ENCODE data around the gene ATP1A2. TPM values are rescaled to one million over a fixed set of nuclear protein-coding genes. Genes with fewer than 3 reads are reported as not detected.

The ATP1A2 gene
- total and polyA plus RNA-seq, 2 experiments from 2014 or later, result 4.9 to 17.7 TPM

DNA sequence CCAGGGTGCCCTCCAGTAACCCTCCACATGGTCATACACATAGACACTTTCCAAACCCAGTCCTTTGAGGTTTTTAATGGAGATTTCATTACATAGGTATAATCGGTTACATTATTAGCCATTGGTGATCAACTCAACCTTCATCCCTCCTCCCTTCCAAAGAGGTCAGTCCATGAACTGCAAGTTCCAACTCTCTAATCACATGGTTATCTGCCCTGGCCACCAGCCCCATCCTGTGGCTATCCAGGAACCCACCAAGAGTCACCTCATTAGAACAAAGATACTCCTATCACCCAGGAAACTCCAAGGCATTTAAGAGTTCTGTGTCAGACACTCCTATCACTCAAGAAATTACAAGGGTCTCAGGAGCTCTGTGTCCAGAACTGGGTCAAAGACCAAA, 48.1 kb downstream of the ATP1A2 start:
- Mint-ChIP-seq H3K4me1 (peaks cover 29% of the 10 kb centered on the region), H3K27me3 (ENCODE audit: insufficient read depth, low read depth, poor library complexity) (peaks cover 9% of the 10 kb centered on the region), H3K4me3 (no peak overlapping the region), H3K36me3 (ENCODE audit: low read depth) (no peaks in the 10 kb centered on the region), H3K27ac (no peak overlapping the region), H3K9me3 (no peaks in the 10 kb centered on the region)
- Histone ChIP-seq H3K9me2 (ENCODE audit: insufficient read depth) (no peaks in the 10 kb centered on the region), H3K4me1 (ENCODE audit: insufficient read depth) (peaks cover 20% of the 10 kb centered on the region), H4K20me1 (replicated peaks; ENCODE audit: insufficient read depth) (no peaks in the 10 kb centered on the region), H3K79me2 (replicated peaks; ENCODE audit: insufficient read depth) (no peaks in the 10 kb centered on the region), H3K4me2 (no peak overlapping the region), H2AFZ (no peak overlapping the region), H3F3A (replicated peaks; ENCODE audit: low read depth) (peaks cover 6% of the 10 kb centered on the region), H3K27ac (ENCODE audit: low read depth) (no peak overlapping the region), H3K27me3 (ENCODE audit: insufficient read depth) (no peaks in the 10 kb centered on the region), H3K4me3 (no peak overlapping the region), H3K36me3 (ENCODE audit: insufficient read depth) (no peaks in the 10 kb centered on the region)
- no peak for ATAC-seq
- no peak for TF ChIP-seq JUNB (IDR thresholded peaks at IDR 0.05; ENCODE audit: unreplicated experiment)
- TF ChIP-seq CREB1 (CRISPR knock-in tag; IDR thresholded peaks at IDR 0.05; ENCODE audit: low read depth), result no peak
- no peak for TF ChIP-seq ZNF114 (CRISPR knock-in tag; IDR thresholded peaks at IDR 0.05)
- TF ChIP-seq, protein P1, sequence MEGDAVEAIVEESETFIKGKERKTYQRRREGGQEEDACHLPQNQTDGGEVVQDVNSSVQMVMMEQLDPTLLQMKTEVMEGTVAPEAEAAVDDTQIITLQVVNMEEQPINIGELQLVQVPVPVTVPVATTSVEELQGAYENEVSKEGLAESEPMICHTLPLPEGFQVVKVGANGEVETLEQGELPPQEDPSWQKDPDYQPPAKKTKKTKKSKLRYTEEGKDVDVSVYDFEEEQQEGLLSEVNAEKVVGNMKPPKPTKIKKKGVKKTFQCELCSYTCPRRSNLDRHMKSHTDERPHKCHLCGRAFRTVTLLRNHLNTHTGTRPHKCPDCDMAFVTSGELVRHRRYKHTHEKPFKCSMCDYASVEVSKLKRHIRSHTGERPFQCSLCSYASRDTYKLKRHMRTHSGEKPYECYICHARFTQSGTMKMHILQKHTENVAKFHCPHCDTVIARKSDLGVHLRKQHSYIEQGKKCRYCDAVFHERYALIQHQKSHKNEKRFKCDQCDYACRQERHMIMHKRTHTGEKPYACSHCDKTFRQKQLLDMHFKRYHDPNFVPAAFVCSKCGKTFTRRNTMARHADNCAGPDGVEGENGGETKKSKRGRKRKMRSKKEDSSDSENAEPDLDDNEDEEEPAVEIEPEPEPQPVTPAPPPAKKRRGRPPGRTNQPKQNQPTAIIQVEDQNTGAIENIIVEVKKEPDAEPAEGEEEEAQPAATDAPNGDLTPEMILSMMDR (conservative IDR thresholded peaks at IDR 0.05; ENCODE audit: low read depth in 2 of 2), result peak in 1 of 2 experiments; percentile 19; a peak in 1 of 4 replicates
- no peak for DNase-seq (ENCODE audit: low spot score)

- no peak overlapping the region for H3K4me3 ChIP-seq
- H3K9me3 Mint-ChIP-seq, result no peaks in the 10 kb centered on the region
- no peak overlapping the region for H2AFZ ChIP-seq
- no peak overlapping the region for H3K4me2 ChIP-seq
- H4K20me1 ChIP-seq (replicated peaks; ENCODE audit: insufficient read depth), result no peaks in the 10 kb centered on the region
- H3K4me1 ChIP-seq (ENCODE audit: insufficient read depth), result peaks cover 24% of the 10 kb centered on the region
- H3K27ac ChIP-seq (ENCODE audit: low read depth), result no peak overlapping the region
- no peaks in the 10 kb centered on the region for H3K36me3 ChIP-seq (ENCODE audit: insufficient read depth)
- ATAC-seq, result no peak
- no peak overlapping the region for H3K27ac Mint-ChIP-seq
- H3K79me2 ChIP-seq (replicated peaks; ENCODE audit: insufficient read depth), result no peaks in the 10 kb centered on the region
- TF ChIP-seq ZNF114 (CRISPR knock-in tag; IDR thresholded peaks at IDR 0.05) (no peak), NANOG (IDR thresholded peaks at IDR 0.05; ENCODE audit: borderline replicate concordance) (no peak), JUNB (IDR thresholded peaks at IDR 0.05; ENCODE audit: unreplicated experiment) (no peak)
- H3F3A ChIP-seq (replicated peaks; ENCODE audit: low read depth), result peaks cover 8% of the 10 kb centered on the region
- H3K9me2 ChIP-seq (ENCODE audit: insufficient read depth), result no peaks in the 10 kb centered on the region
- peaks cover 34% of the 10 kb centered on the region for H3K4me1 Mint-ChIP-seq
- no peaks in the 10 kb centered on the region for H3K27me3 ChIP-seq (ENCODE audit: insufficient read depth)
- no peak for DNase-seq (ENCODE audit: low spot score)
- no peaks in the 10 kb centered on the region for H3K36me3 Mint-ChIP-seq (ENCODE audit: low read depth)
- no peak overlapping the region for H3K4me3 Mint-ChIP-seq
- peaks cover 9% of the 10 kb centered on the region for H3K27me3 Mint-ChIP-seq (ENCODE audit: insufficient read depth, low read depth, poor library complexity)
Observed at GRCh38 chr1:160164121-160164520, 48.6 kb downstream of the ATP1A2 start.

GRCh38 chr1:160166166-160166868, 50.8 kb downstream of the ATP1A2 start:
- H3F3A ChIP-seq (replicated peaks; ENCODE audit: low read depth), result peaks cover 14% of the 10 kb centered on the region
- Mint-ChIP-seq H3K36me3 (ENCODE audit: low read depth) (no peaks in the 10 kb centered on the region), H3K4me1 (peaks cover 53% of the 10 kb centered on the region), H3K27ac (no peak overlapping the region), H3K27me3 (ENCODE audit: insufficient read depth, low read depth, poor library complexity) (peaks cover 15% of the 10 kb centered on the region), H3K4me3 (no peak overlapping the region; the same call in 2 of the 3 replicates), H3K9me3 (no peaks in the 10 kb centered on the region)
- H4K20me1 ChIP-seq (replicated peaks; ENCODE audit: insufficient read depth), result no peaks in the 10 kb centered on the region
- no peaks in the 10 kb centered on the region for H3K36me3 ChIP-seq (ENCODE audit: insufficient read depth)
- H3K27me3 ChIP-seq (ENCODE audit: insufficient read depth), result no peaks in the 10 kb centered on the region
- H3K4me3 ChIP-seq, result no peak overlapping the region
- no peak overlapping the region for H2AFZ ChIP-seq
- H3K79me2 ChIP-seq (replicated peaks; ENCODE audit: insufficient read depth), result no peaks in the 10 kb centered on the region
- H3K27ac ChIP-seq (ENCODE audit: low read depth), result no peak overlapping the region
- no peak for DNase-seq (ENCODE audit: low spot score)
- peaks cover 40% of the 10 kb centered on the region for H3K4me1 ChIP-seq (ENCODE audit: insufficient read depth)
- no peaks in the 10 kb centered on the region for H3K9me2 ChIP-seq (ENCODE audit: insufficient read depth)
- H3K4me2 ChIP-seq, result no peak overlapping the region
- no peak for ATAC-seq
- TF ChIP-seq POLR2AphosphoS5 (IDR thresholded peaks at IDR 0.05; ENCODE audit: low read depth) (no peak), ETS1 (IDR thresholded peaks at IDR 0.05) (no peak), ZNF331 (CRISPR knock-in tag; IDR thresholded peaks at IDR 0.05; ENCODE audit: low read depth) (no peak), NANOG (IDR thresholded peaks at IDR 0.05; ENCODE audit: borderline replicate concordance) (no peak), EZH2phosphoT487 (IDR thresholded peaks at IDR 0.05; ENCODE audit: unreplicated experiment) (no peak), CREB1 (CRISPR knock-in tag; IDR thresholded peaks at IDR 0.05; ENCODE audit: low read depth) (no peak), STAT1 (IDR thresholded peaks at IDR 0.05; ENCODE audit: unreplicated experiment) (no peak), ZNF114 (CRISPR knock-in tag; IDR thresholded peaks at IDR 0.05) (no peak)
